Osteoblast (primary cell): ENCODE results near the gene DLX3. TPM values are rescaled to one million over a fixed set of nuclear protein-coding genes. Genes with fewer than 3 reads are reported as not detected.
A peak's percentile ranks its signal among the peaks of the same experiment; 100 is the strongest.

Experiments used
- DNase-seq: peaks from one replicate; pipeline ENCODE4 v3.0.0; 2011; ENCODE audit warnings: low spot score, mixed read lengths; ENCODE audit not compliant: insufficient read length; ENCODE audit errors: missing footprints
- H2AFZ ChIP-seq: 2 replicates; pipeline ENCODE4 v1.6.0; 2011; ENCODE audit warnings: mild to moderate bottlenecking, low read length
- H3K27ac ChIP-seq: 2 replicates; pipeline ENCODE4 v1.5.1; 2011; ENCODE audit warnings: mild to moderate bottlenecking, low read depth, low read length, moderate library complexity
- H3K27me3 ChIP-seq: 2 replicates; pipeline ENCODE4 v1.6.0; 2012; ENCODE audit warnings: mild to moderate bottlenecking, control low read depth, inconsistent platforms, low read length, moderate library complexity; ENCODE audit not compliant: insufficient read depth
- H3K36me3 ChIP-seq: 2 replicates; pipeline ENCODE4 v1.5.1; 2011; ENCODE audit warnings: mild to moderate bottlenecking, low read length, control low read depth, moderate library complexity; ENCODE audit not compliant: insufficient read depth
- H3K4me1 ChIP-seq: 2 replicates; pipeline ENCODE4 v1.5.1; 2011; ENCODE audit warnings: mild to moderate bottlenecking, low read length, control low read depth, moderate library complexity; ENCODE audit not compliant: insufficient read depth
- H3K4me2 ChIP-seq: 2 replicates; pipeline ENCODE4 v1.6.0; 2011; ENCODE audit warnings: mild to moderate bottlenecking, low read length; ENCODE audit not compliant: insufficient read depth
- H3K4me3 ChIP-seq: fragments of 200-600 bp; sonication (generic); 3 replicates; pipeline ENCODE4 v1.5.1; 2012; ENCODE audit warnings: mild to moderate bottlenecking, low read length, inconsistent platforms; ENCODE audit not compliant: insufficient read depth
- H3K79me2 ChIP-seq: 2 replicates; pipeline ENCODE4 v1.6.0; 2012; ENCODE audit warnings: mild to moderate bottlenecking, low read length, control low read depth, inconsistent platforms; ENCODE audit not compliant: insufficient read depth
- H3K9me3 ChIP-seq: 2 replicates; pipeline ENCODE4 v1.5.1; 2011; ENCODE audit warnings: low read depth, low read length, control low read depth
- H4K20me1 ChIP-seq: 2 replicates; pipeline ENCODE4 v1.6.0; 2012; ENCODE audit warnings: mild to moderate bottlenecking, low read length, control low read depth; ENCODE audit not compliant: insufficient read depth
- CTCF ChIP-seq: IDR thresholded peaks from 2 replicates; pipeline ENCODE4 v1.5.1; 2011; ENCODE audit warnings: mild to moderate bottlenecking, low read depth, low read length, moderate library complexity; ENCODE audit errors: extremely low read depth
- total RNA-seq: library from RNA; depleted of rRNA; stranded (reverse); fragments of >200 nt; gene quantifications from 2 replicates; pipeline ENCODE4 v1.2.3, GENCODE V29; 2012

The DLX3 gene
- total RNA-seq, 1 donor, result 1.1 TPM

DNA sequence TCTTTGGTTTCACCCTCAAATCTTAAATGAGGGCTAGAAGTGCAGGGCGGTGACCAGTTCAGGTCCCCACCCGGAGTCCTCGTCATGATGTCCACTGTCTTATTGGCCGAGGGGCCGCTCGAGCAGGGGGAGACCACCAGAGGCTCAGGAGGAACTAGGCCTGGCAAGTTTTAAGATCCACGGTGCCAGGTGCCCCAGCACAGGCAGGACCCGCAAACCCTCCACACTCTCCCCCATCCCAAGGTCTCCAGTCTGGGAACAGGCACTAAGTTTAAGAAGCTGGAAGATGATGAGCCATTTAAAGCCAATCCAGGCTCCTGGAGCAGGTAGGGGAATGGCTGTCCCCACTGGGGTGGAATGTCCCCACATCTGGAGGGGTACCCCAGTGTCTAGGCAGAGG lies 4.1 kb downstream of the DLX3 start:
- peaks cover 21% of the 10 kb centered on the region for H3K79me2 ChIP-seq
- TF ChIP-seq CTCF, result no peak
- H3K27me3 ChIP-seq, result peaks cover 3% of the 10 kb centered on the region
- peaks cover 39% of the 10 kb centered on the region for H3K4me1 ChIP-seq
- DNase-seq, result peak; percentile 32
- no peaks in the 10 kb centered on the region for H3K9me3 ChIP-seq
- H3K36me3 ChIP-seq, result peaks cover 6% of the 10 kb centered on the region
- H2AFZ ChIP-seq, result no peak overlapping the region
- no peak overlapping the region for H3K4me2 ChIP-seq
- peaks cover 6% of the 10 kb centered on the region for H4K20me1 ChIP-seq
- no peak overlapping the region for H3K27ac ChIP-seq
- no peak overlapping the region for H3K4me3 ChIP-seq

DNA sequence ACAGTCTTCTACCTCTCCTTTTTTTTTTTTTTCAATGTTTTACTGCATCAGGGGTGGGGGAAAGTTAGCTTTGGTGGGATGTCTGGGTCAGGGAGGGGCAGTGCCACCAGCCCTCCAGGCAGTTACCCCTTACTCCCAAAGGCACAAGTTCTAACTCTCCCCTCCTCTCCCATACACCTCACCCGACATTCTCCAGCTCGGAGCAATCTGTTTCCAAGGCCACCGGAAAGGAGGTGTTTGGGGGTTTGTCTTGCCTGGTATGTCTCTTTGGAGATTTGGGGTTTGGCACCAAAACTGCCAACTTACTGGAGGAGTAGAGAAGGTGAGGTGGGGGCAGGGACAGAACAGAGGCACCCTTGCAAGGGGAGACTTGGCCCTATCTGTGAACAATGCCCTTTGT lies 4.7 kb downstream of the DLX3 start:
- Histone ChIP-seq H3K9me3 (no peaks in the 10 kb centered on the region), H3K4me3 (no peak overlapping the region), H2AFZ (no peak overlapping the region), H3K27me3 (peaks cover 3% of the 10 kb centered on the region), H3K36me3 (peaks cover 6% of the 10 kb centered on the region), H3K79me2 (peaks cover 20% of the 10 kb centered on the region), H4K20me1 (peaks cover 6% of the 10 kb centered on the region), H3K4me2 (no peak overlapping the region), H3K27ac (no peak overlapping the region), H3K4me1 (peaks cover 34% of the 10 kb centered on the region)
- peak; percentile 57 for DNase-seq
- no peak for TF ChIP-seq CTCF

- Histone ChIP-seq H3K4me3 (no peak overlapping the region), H3K27me3 (peaks cover 3% of the 10 kb centered on the region), H3K27ac (no peak overlapping the region), H3K36me3 (peaks cover 6% of the 10 kb centered on the region), H3K4me1 (peaks cover 26% of the 10 kb centered on the region), H2AFZ (no peak overlapping the region), H3K4me2 (no peak overlapping the region), H3K9me3 (no peaks in the 10 kb centered on the region), H3K79me2 (peaks cover 14% of the 10 kb centered on the region), H4K20me1 (peaks cover 6% of the 10 kb centered on the region)
- TF ChIP-seq CTCF, result no peak
- peak; percentile 58 for DNase-seq
These were observed 5.5 kb downstream of the DLX3 start for GRCh38 chr17:49989518-49989880.

- peaks cover 4% of the 10 kb centered on the region for H3K79me2 ChIP-seq
- no peak overlapping the region for H3K27ac ChIP-seq
- H3K4me2 ChIP-seq, result peak overlapping the region; percentile 24
- H3K9me3 ChIP-seq, result no peaks in the 10 kb centered on the region
- peaks cover 3% of the 10 kb centered on the region for H4K20me1 ChIP-seq
- no peak overlapping the region for H2AFZ ChIP-seq
- peaks cover 6% of the 10 kb centered on the region for H3K36me3 ChIP-seq
- peaks cover 17% of the 10 kb centered on the region for H3K4me1 ChIP-seq
- peak; percentile 96 for DNase-seq
- H3K27me3 ChIP-seq, result no peaks in the 10 kb centered on the region
- peak overlapping the region; percentile 22 for H3K4me3 ChIP-seq
- TF ChIP-seq CTCF, result no peak
These were observed 7.2 kb downstream of the DLX3 start for GRCh38 chr17:49987681-49988441.
